Measurements from ENCODE around the gene SERHL2. TPM values are rescaled to one million over a fixed set of nuclear protein-coding genes. Genes with fewer than 3 reads are reported as not detected.
"Not testable (repeated sequence)": the region's sequence is repeated elsewhere in the genome, so short reads cannot be mapped to it uniquely, and the experiment has no call there.

The SERHL2 gene
- total RNA-seq, 2 donors from 2014 or later = 12.6 to 12.8 TPM

DNA sequence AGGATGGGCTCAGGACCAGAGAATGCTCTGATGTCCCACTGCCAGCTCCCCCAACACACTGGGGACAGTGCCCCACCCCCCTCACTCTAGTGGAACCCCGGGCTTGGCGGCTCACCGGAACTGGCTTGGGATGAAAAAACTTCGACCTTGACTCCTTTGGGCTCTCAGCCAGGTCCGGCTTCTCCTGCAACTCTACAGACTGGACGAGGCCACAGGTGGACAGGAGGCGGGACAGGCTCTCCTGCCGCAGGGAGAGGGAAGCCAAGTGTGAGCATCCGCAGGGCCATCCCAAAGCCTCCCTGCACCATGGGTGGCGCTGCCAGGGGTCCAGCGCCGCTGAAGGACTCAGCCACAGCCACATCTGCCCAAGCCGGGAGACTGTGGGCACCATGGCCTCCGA, 37.9 kb upstream of the SERHL2 start:
- Mint-ChIP-seq H3K36me3 (ENCODE audit: low read depth) (peaks cover 36% of the 10 kb centered on the region), H3K4me1 (peaks cover 11% of the 10 kb centered on the region), H3K27me3 (ENCODE audit: insufficient read depth) (no peaks in the 10 kb centered on the region), H3K27ac (no peak overlapping the region), H3K4me3 (no peak overlapping the region), H3K9me3 (no peaks in the 10 kb centered on the region)
- Histone ChIP-seq H3K4me3 (ENCODE audit: low read length) (no peak overlapping the region), H3K9ac (ENCODE audit: extremely low read depth, low read length, poor library complexity, severe bottlenecking) (no peak overlapping the region), H3K27ac (ENCODE audit: low read depth, low read length) (no peak overlapping the region), H3K4me1 (ENCODE audit: control insufficient read depth, insufficient read depth, low read length) (no peaks in the 10 kb centered on the region), H3K9me3 (ENCODE audit: control insufficient read depth, low read length) (no peaks in the 10 kb centered on the region), H3K27me3 (ENCODE audit: control insufficient read depth, insufficient read depth, low read length, poor library complexity, severe bottlenecking) (no peaks in the 10 kb centered on the region), H3K36me3 (ENCODE audit: control insufficient read depth, insufficient read depth, low read length) (peaks cover 29% of the 10 kb centered on the region)
- peak; percentile 41 for DNase-seq
- no peak for TF ChIP-seq CTCF (conservative IDR thresholded peaks at IDR 0.05)
- 96 to 100% methylated on average over 7 to 14 of the region's 14 CpGs for WGBS, 2 experiments (ENCODE audit: insufficient coverage in 1 of 2, insufficient read length in 1 of 2)

DNA sequence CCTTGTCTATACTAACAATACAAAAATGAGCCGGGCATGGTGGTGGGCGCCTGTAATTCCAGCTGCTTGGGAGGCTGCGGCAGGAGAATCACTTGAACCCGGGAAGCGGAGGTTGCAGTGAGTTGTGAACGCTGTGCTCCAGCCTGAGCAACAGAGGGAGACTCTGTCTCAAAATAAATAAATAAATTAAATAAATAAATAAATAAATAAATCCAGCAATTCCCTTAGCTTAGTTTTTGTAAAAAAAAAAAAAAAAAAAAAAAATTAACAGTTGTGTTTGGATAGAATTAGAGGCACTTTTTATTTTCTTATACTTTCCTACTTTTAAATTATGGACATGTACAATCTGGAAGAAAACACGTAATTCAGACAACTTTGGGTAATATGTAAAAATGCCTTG, 36.7 kb upstream of the SERHL2 start:
- H3K36me3 ChIP-seq (ENCODE audit: control insufficient read depth, insufficient read depth, low read length) = peaks cover 20% of the 10 kb centered on the region
- not testable (repeated sequence) for H3K9me3 ChIP-seq (ENCODE audit: control insufficient read depth, low read length); H3K4me1 ChIP-seq (ENCODE audit: control insufficient read depth, insufficient read depth, low read length); H3K27ac ChIP-seq (ENCODE audit: low read depth, low read length); H3K27ac Mint-ChIP-seq; H3K4me3 Mint-ChIP-seq; H3K9ac ChIP-seq (ENCODE audit: extremely low read depth, low read length, poor library complexity, severe bottlenecking); H3K4me3 ChIP-seq (ENCODE audit: low read length); H3K9me3 Mint-ChIP-seq; DNase-seq; H3K27me3 Mint-ChIP-seq (ENCODE audit: insufficient read depth); H3K27me3 ChIP-seq (ENCODE audit: control insufficient read depth, insufficient read depth, low read length, poor library complexity, severe bottlenecking)
- peaks cover 11% of the 10 kb centered on the region for H3K4me1 Mint-ChIP-seq
- peaks cover 30% of the 10 kb centered on the region for H3K36me3 Mint-ChIP-seq (ENCODE audit: low read depth)
- WGBS, 2 experiments (ENCODE audit: insufficient coverage in 1 of 2, insufficient read length in 1 of 2) = 95 to 98% methylated on average over 4 to 7 of the region's 7 CpGs

DNA sequence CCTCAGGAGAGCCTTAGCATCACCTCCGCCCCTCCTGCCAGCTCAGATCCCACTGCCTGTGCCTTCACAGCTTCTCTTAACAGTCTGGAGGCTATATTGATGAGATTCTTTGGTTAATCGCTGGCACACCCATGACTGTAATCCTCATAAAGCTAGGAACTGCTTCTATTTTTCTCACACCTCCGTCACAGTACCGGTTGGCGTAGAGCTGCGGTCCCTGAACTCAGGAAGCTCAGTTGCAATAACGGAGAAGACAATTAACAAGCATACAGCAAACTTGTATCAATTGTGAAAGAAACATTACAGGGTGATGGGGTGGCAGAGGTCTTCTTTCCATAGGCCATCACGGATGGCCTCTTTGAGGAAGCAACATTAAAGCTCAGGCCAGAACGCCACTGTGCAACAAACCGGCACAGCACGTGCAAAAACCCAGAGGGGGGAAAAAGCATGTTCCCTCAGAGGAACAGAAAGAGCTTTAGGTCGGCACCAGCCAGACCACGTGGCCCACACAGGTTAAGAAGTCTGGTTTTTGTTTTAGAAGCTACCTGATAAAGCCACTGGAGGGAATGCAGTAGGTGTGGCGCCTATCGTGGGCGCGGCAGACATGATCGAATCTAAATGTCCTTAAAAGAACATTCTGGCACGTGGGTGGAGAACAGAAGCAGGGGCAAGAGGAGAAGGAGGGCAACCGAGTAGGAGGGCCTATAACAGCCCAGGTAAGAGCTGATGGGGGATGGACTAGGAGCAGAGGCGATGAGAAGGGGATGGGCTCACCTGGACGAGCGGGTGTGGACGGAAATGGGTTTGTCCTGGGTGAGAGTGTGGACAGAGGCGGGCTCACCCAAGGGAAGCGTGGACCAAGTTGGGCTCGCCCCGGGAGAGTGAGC, 34.9 kb upstream of the SERHL2 start:
- DNase-seq; H3K27ac ChIP-seq (ENCODE audit: low read depth, low read length); H3K4me1 Mint-ChIP-seq; H3K9me3 Mint-ChIP-seq; H3K4me1 ChIP-seq (ENCODE audit: control insufficient read depth, insufficient read depth, low read length); H3K27me3 Mint-ChIP-seq (ENCODE audit: insufficient read depth); H3K27me3 ChIP-seq (ENCODE audit: control insufficient read depth, insufficient read depth, low read length, poor library complexity, severe bottlenecking); H3K9me3 ChIP-seq (ENCODE audit: control insufficient read depth, low read length): not testable (repeated sequence)
- H3K36me3 ChIP-seq (ENCODE audit: control insufficient read depth, insufficient read depth, low read length) = peaks cover 16% of the 10 kb centered on the region
- H3K27ac Mint-ChIP-seq = peak overlapping the region; percentile 93
- H3K36me3 Mint-ChIP-seq (ENCODE audit: low read depth) = peaks cover 25% of the 10 kb centered on the region
- WGBS, 2 experiments (ENCODE audit: insufficient coverage in 1 of 2, insufficient read length in 1 of 2) = 27 to 67% methylated on average over 1 to 14 of the region's 28 CpGs
- peak overlapping the region; percentile 96 for H3K4me3 Mint-ChIP-seq
- H3K4me3 ChIP-seq (ENCODE audit: low read length) = peak overlapping the region; percentile 79
- peak overlapping the region; percentile 67 for H3K9ac ChIP-seq (ENCODE audit: extremely low read depth, low read length, poor library complexity, severe bottlenecking)

DNA sequence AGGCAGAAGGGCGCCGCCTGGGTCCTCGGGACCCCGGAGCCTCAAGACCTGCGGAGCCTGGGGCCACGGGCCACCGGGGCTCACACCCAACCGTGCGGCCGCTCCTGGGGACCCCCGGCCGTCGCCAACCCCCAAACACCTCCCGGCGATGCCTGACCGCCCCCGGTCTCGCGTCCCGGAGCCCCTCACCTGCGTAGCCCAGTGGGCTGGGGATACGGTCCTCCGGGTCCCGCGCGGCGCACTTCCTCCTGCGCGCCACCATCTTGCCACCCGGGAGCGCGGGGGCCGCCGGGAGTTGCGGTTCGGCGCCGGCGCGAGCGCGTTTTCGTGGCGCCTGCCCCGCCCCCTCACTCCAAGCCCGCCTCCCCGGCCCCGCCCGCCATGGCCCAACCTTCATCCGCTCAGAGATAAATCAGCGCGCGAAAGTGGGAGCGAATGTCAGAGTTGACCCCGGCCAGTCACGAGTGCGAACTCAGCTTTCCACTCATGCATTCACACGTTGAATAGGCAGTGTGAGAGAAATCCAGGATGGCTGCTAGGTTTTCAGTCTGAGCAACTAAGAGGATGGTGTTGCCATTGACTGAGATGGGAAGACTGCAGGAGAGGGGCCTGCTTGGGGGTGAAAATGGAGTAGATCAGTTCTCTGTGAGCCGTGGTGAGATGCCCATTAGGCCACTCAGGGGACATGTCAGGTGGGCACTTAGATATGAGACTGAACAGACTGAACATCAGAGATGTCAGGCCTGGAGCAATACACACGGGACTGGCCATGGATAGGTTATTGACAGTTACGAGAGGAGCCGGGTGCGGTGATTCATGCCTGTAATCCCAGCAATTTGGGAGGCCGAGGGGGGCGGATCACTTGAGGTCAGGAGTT, 34.0 kb upstream of the SERHL2 start, which contains the start of gene RRP7A:
TSS of gene RRP7A (minus strand) at position 272 of the 877 bp plus-strand sequence. CDS start at position 262, 10 bp downstream.
- Mint-ChIP-seq H3K4me3 (peak within 1 kb of the TSS; percentile 96), H3K27ac (peak within 1 kb of the TSS; percentile 93), H3K9me3 (peaks cover 6% of the 10 kb centered on the region), H3K36me3 (ENCODE audit: low read depth) (peaks cover 22% of the 10 kb centered on the region), H3K4me1 (peaks cover 9% of the 10 kb centered on the region), H3K27me3 (ENCODE audit: insufficient read depth) (peaks cover 6% of the 10 kb centered on the region)
- peaks cover 8% of the 10 kb centered on the region for H3K9me3 ChIP-seq (ENCODE audit: control insufficient read depth, low read length)
- 8 to 13% methylated on average over 43 to 65 of the region's 65 CpGs for WGBS, 2 experiments (ENCODE audit: insufficient coverage in 1 of 2, insufficient read length in 1 of 2)
- H3K27me3 ChIP-seq (ENCODE audit: control insufficient read depth, insufficient read depth, low read length, poor library complexity, severe bottlenecking) = no peaks in the 10 kb centered on the region
- H3K4me3 ChIP-seq (ENCODE audit: low read length) = peak within 1 kb of the TSS; percentile 79
- peaks cover 16% of the 10 kb centered on the region for H3K36me3 ChIP-seq (ENCODE audit: control insufficient read depth, insufficient read depth, low read length)
- TF ChIP-seq CTCF (conservative IDR thresholded peaks at IDR 0.05) = no peak
- peak; percentile 91 for DNase-seq
- no peaks in the 10 kb centered on the region for H3K4me1 ChIP-seq (ENCODE audit: control insufficient read depth, insufficient read depth, low read length)
- peak within 1 kb of the TSS; percentile 67 for H3K9ac ChIP-seq (ENCODE audit: extremely low read depth, low read length, poor library complexity, severe bottlenecking)
- no peak within 1 kb of the TSS for H3K27ac ChIP-seq (ENCODE audit: low read depth, low read length)

All from endodermal cell (in vitro differentiated cells).